Gastrocnemius medialis (tissue), 4 donors: ENCODE results near the gene PAPPA2. TPM values are rescaled to one million over a fixed set of nuclear protein-coding genes. Genes with fewer than 3 reads are reported as not detected.

Experiments used
- ATAC-seq, 2 donors: fragments of 150-250 bp; one replicate each; pipeline ENCODE4 v1.9.1; 2016
- DNase-seq, 2 donors: peaks; one replicate each; pipeline ENCODE4 v3.0.0-alpha.2; 2019
- H3K27ac ChIP-seq, 4 donors: fragments of 200-600 bp; sonication (generic); 1 replicate in 1 of 4; 2 replicates in 3 of 4; pipeline ENCODE4 v1.5.1; 2016 to 2018; ENCODE audit warnings: mild to moderate bottlenecking in 2 of 4, moderate library complexity in 1 of 4
- H3K27me3 ChIP-seq, 3 donors: fragments of 200-600 bp; sonication (generic) in 2 of 3; 1 replicate in 1 of 3; 2 replicates in 2 of 3; pipeline versions ENCODE4 v1.5.1 to v1.6.0; 2016 to 2019; ENCODE audit warnings: mild to moderate bottlenecking in 1 of 3, moderate library complexity in 1 of 3
- H3K36me3 ChIP-seq, 2 donors: fragments of 200-600 bp; sonication (generic) in 1 of 2; one replicate each; pipeline ENCODE4 v1.5.1; 2017 to 2018
- H3K4me1 ChIP-seq, 2 donors: fragments of 200-600 bp; sonication (generic) in 1 of 2; one replicate each; pipeline ENCODE4 v1.5.1; 2016 to 2017; ENCODE audit warnings: mild to moderate bottlenecking in 2 of 2
- H3K4me3 ChIP-seq, 4 donors: fragments of 200-600 bp; sonication (generic) in 3 of 4; 1 replicate in 1 of 4; 2 replicates in 3 of 4; pipeline ENCODE4 v1.5.1; 2016 to 2019; ENCODE audit warnings: mild to moderate bottlenecking in 2 of 4
- H3K9me3 ChIP-seq, 3 donors: fragments of 200-600 bp; sonication (generic) in 2 of 3; 1 replicate in 1 of 3; 2 replicates in 2 of 3; pipeline ENCODE4 v1.5.1; 2016 to 2019
- POLR2A ChIP-seq, 2 donors: fragments of 450-650 bp; IDR thresholded peaks; one replicate each; pipeline ENCODE4 v1.6.1; 2017; ENCODE audit warnings: antibody characterized with exemption in 2 of 2, mild to moderate bottlenecking in 2 of 2, moderate library complexity in 2 of 2
- in situ Hi-C, 4 donors: fragments of 200-750 bp; cut with MboI; loops; one replicate each; pipeline versions ENCODE4 v1.15.0 to v1.8.0; 2017; ENCODE audit warnings: low sequenced_read_pairs in 4 of 4
- intact Hi-C: fragments of 100-400 bp; cut with DNase I; formaldehyde crosslinking; loops from one replicate; pipeline ENCODE4 v1.15.1; 2023; ENCODE audit warnings: low total_unique reads
- total RNA-seq, 4 donors: library from RNA; depleted of rRNA; stranded (reverse); fragments of >200 nt; gene quantifications; one replicate each; pipeline versions ENCODE4 v1.1.0 to v1.2.3, GENCODE V29; 2016
- TF ChIP-seq, protein P1 (sequence below), 5 experiments: fragments of 450-650 bp in 3 of 5; fragments of 200-600 bp in 2 of 5; sonication (generic) in 2 of 5; IDR thresholded peaks in 4 of 5; conservative IDR thresholded peaks in 1 of 5; 1 replicate in 4 of 5; 2 replicates in 1 of 5; pipeline ENCODE4 v1.5.1; 2016 to 2019; ENCODE audit warnings: antibody characterized with exemption in 5 of 5, mild to moderate bottlenecking in 3 of 5, moderate library complexity in 3 of 5

PAPPA2 gene
- total RNA-seq, 4 donors from 2014 or later, result 0.11 TPM; not detected in 3

DNA sequence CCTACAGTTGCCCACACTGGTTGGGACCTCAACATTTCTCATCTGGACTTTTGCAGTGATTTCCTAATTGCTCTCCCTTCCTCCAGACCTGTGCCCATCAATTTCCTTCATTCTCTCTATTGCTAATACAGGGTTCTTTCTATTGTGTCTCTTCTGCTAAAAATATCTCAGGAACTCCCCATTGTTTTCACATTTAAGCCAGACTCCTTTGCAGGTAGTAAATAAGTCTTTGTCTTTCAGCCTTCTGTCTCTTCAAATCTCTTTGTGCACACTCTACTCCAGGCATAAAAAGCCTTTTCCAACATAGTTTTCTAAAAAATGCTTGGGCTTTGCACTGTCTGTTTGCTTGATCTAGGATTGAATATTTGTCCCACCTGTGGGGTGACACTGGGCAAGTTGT lies 340.6 kb downstream of the PAPPA2 start:
- TF ChIP-seq, protein P1, sequence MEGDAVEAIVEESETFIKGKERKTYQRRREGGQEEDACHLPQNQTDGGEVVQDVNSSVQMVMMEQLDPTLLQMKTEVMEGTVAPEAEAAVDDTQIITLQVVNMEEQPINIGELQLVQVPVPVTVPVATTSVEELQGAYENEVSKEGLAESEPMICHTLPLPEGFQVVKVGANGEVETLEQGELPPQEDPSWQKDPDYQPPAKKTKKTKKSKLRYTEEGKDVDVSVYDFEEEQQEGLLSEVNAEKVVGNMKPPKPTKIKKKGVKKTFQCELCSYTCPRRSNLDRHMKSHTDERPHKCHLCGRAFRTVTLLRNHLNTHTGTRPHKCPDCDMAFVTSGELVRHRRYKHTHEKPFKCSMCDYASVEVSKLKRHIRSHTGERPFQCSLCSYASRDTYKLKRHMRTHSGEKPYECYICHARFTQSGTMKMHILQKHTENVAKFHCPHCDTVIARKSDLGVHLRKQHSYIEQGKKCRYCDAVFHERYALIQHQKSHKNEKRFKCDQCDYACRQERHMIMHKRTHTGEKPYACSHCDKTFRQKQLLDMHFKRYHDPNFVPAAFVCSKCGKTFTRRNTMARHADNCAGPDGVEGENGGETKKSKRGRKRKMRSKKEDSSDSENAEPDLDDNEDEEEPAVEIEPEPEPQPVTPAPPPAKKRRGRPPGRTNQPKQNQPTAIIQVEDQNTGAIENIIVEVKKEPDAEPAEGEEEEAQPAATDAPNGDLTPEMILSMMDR (IDR thresholded peaks at IDR 0.05 in 4 of 5, conservative IDR thresholded peaks at IDR 0.05 in 1 of 5), result no peak
- TF ChIP-seq POLR2A (IDR thresholded peaks at IDR 0.05), result no peak
- no peaks in the 10 kb centered on the region for H3K36me3 ChIP-seq
- intact Hi-C loops, result no loop called here
- H3K27ac ChIP-seq, result no peak overlapping the region
- in situ Hi-C loops, result no loop called here
- no peaks in the 10 kb centered on the region for H3K4me1 ChIP-seq
- H3K27me3 ChIP-seq, result no peaks in the 10 kb centered on the region
- DNase-seq (no peak), ATAC-seq (no peak)
- H3K9me3 ChIP-seq, result no peaks in the 10 kb centered on the region
- no peak overlapping the region for H3K4me3 ChIP-seq

DNA sequence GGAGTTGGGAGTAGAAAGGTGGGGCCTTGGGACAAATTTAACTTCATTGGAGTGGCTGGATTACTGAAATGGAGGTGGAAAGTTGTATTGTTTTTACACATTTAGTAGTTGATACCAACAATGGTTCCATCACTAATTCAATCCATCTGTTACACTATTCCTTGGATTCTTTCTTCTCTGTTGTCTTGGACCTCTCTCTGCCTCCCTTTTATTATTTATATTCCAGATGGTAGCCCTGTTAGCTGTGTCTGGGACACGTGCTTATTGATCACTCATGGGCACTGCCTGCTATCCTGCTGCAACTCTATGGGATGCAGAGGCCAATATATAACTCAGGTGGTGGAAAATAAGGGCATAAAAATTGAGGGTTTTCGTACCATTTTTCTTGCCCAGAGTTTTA lies 346.3 kb downstream of the PAPPA2 start:
- Histone ChIP-seq H3K4me3 (no peak overlapping the region), H3K27ac (no peak overlapping the region), H3K9me3 (no peaks in the 10 kb centered on the region), H3K4me1 (no peaks in the 10 kb centered on the region), H3K27me3 (no peaks in the 10 kb centered on the region), H3K36me3 (no peaks in the 10 kb centered on the region)
- no peak for TF ChIP-seq POLR2A (IDR thresholded peaks at IDR 0.05)
- TF ChIP-seq, protein P1 (IDR thresholded peaks at IDR 0.05 in 4 of 5, conservative IDR thresholded peaks at IDR 0.05 in 1 of 5), result no peak
- DNase-seq (no peak), ATAC-seq (no peak)
- intact Hi-C loops (no loop called here), in situ Hi-C loops (no loop called here)

DNA sequence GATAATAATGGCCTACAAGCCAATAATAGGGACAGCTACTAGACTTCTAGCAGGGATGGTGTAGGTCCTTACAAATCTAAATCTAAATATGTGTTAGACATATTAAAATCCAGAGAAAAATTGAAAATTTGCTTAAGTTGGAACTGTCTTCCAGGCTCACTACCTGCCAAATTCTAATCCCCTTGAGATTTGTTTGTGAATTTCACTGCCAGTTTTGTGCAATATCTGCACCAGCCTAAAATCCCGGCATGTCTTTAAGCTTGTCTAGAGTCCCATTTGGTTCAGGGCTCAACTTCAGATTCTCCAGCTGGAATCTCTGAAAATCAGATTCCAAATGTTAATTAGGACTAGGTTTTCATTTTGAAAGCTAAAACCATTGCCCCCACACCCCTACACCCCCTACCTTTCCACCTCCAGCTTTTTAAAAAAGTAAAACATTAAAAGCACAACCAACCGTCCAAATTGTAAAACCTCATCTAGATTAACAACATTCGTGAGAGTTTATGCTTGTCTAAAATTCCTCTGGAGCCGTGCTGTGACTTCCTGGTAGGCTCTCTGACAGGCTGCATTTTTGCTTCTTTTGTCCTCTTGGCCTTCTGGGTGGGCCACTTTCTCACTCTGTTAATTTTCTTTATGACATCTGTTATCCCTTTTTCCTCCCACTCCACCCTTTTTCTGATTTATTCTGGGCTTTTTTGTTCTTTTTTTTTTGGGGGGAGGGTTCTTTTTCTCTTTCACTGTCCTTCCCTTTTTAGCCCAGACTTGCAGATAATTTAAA lies 348.7 kb downstream of the PAPPA2 start:
- Histone ChIP-seq H3K27me3 (no peaks in the 10 kb centered on the region), H3K27ac (no peak overlapping the region), H3K4me1 (no peaks in the 10 kb centered on the region), H3K9me3 (no peaks in the 10 kb centered on the region), H3K4me3 (no peak overlapping the region), H3K36me3 (no peaks in the 10 kb centered on the region)
- no peak for DNase-seq
- TF ChIP-seq, protein P1 (IDR thresholded peaks at IDR 0.05 in 4 of 5, conservative IDR thresholded peaks at IDR 0.05 in 1 of 5), result no peak
- TF ChIP-seq POLR2A (IDR thresholded peaks at IDR 0.05), result no peak
- intact Hi-C loops, result no loop called here
- in situ Hi-C loops, result no loop called here
- ATAC-seq, result no peak

DNA sequence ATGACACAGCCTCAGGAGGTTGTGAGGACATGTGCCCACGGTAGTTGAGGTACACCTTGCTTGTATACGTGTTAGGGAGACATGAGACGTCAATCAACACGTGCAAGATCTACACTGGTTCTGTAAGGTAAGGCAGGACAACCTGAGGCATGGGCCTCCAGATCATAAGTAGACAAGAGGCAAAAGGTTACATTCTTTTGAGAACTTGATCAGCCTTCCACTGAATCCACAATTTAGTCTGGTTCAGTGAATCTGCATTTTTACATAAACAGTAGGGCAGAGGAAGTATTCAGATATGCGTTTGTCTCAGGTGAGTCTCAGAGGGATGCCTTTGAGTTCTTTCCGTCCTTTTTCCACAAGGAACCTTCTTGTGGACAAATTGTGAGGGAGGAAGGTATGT lies 352.6 kb downstream of the PAPPA2 start:
- intact Hi-C loops (no loop called here), in situ Hi-C loops (no loop called here)
- TF ChIP-seq, protein P1 (IDR thresholded peaks at IDR 0.05 in 4 of 5, conservative IDR thresholded peaks at IDR 0.05 in 1 of 5), result no peak
- no peak for ATAC-seq
- no peak for DNase-seq
- Histone ChIP-seq H3K36me3 (no peaks in the 10 kb centered on the region), H3K4me1 (no peaks in the 10 kb centered on the region), H3K27ac (no peak overlapping the region), H3K27me3 (no peaks in the 10 kb centered on the region), H3K9me3 (no peaks in the 10 kb centered on the region), H3K4me3 (no peak overlapping the region)

DNA sequence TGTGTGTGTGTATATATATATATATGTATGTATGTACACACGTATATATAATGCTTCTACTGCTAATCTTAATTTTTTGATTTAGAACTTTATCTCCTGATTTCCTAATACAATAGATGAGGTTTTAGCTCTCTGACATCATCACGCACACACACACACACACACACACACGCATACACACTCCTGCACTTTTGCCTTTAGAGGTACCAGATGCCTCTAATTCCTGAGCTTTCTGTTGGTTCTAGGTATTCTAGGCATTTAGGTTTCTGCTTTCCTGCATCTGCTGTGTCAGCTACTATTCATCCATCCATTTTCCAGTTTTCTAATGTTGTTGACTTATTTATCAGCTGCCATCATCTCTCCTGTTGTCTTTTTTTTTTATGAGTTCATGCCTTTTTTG lies 353.3 kb downstream of the PAPPA2 start:
- intact Hi-C loops (no loop called here), in situ Hi-C loops (no loop called here)
- H3K36me3 ChIP-seq, result no peaks in the 10 kb centered on the region
- ATAC-seq (no peak), DNase-seq (no peak)
- TF ChIP-seq, protein P1 (IDR thresholded peaks at IDR 0.05 in 4 of 5, conservative IDR thresholded peaks at IDR 0.05 in 1 of 5), result no peak
- no peak for TF ChIP-seq POLR2A (IDR thresholded peaks at IDR 0.05)
- no peak overlapping the region for H3K4me3 ChIP-seq
- no peak overlapping the region for H3K27ac ChIP-seq
- no peaks in the 10 kb centered on the region for H3K27me3 ChIP-seq
- H3K9me3 ChIP-seq, result no peaks in the 10 kb centered on the region
- no peaks in the 10 kb centered on the region for H3K4me1 ChIP-seq
